ENCODE measurements around the gene ALCAM. TPM values are rescaled to one million over a fixed set of nuclear protein-coding genes. Genes with fewer than 3 reads are reported as not detected.

Gene ALCAM
- polyA plus RNA-seq, 1 of the 3 experiments (the other 2 are of a cell fraction), result 58.3 TPM

DNA sequence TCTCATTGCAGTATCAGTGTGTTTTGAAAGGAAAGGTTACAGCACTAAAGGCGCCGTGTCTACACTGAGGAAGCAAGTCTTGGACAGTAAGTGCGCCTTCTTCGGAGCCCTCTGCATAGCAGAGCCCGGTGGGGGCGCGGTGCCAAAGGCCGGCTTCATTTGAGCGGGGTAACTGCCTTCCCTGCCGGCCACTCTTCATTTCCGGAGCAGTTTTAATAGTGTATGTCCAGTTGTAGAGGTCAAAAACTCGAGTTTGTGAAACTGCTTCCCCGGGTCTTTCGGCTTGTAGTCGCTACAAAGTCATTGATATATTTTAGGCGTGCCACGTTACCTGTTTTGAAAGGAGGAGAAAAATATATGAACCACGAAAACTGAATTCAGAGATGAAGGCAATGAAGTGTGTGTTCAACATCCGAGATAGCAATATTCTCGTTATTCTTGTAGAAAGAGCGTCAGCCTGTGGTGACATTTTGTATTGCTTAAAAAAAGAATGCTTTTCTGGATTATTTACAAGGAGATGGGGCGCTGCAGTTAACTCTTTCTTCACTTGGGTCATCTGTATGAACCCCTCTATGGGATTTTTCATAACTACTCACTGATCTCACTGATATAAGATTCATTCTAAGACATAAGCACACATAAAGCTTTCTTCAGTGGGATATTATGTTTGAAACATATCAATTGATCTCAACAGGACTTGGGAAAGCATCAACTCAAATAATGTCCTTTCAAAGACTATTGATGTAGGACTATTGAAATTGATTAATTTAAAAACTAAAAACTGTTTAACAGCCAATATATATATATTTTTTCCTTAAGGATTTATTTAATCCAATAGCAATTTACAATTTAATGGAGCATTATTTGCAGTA, 3.0 kb downstream of the ALCAM start (continued):
- TF ChIP-seq IRF3 (IDR thresholded peaks at IDR 0.05; ENCODE audit: low read depth, low read length) (no peak), SIN3A (IDR thresholded peaks at IDR 0.05; ENCODE audit: borderline replicate concordance, low read depth, low read length) (no peak), RAD21 (IDR thresholded peaks at IDR 0.05; ENCODE audit: low read length) (peak; percentile 88), TAF1 (IDR thresholded peaks at IDR 0.05; ENCODE audit: borderline replicate concordance, low read depth, low read length) (peak; percentile 14; the same call in 1 of the 2 replicates), NFIC (IDR thresholded peaks at IDR 0.05; ENCODE audit: borderline replicate concordance) (peak; percentile 35; the same call in 1 of the 2 replicates), MXI1 (IDR thresholded peaks at IDR 0.05; ENCODE audit: low read depth, low read length) (peak; percentile 23; the same call in 1 of the 2 replicates), FOXM1 (IDR thresholded peaks at IDR 0.05; ENCODE audit: low read depth) (no peak), POLR2AphosphoS5 (IDR thresholded peaks at IDR 0.05; ENCODE audit: low read depth, low read length) (no peak; the same call in 1 of the 2 replicates), SMC3 (IDR thresholded peaks at IDR 0.05; ENCODE audit: low read depth, low read length) (peak; percentile 74), RXRA (IDR thresholded peaks at IDR 0.05; ENCODE audit: borderline replicate concordance, low read depth) (no peak), TEAD4 (IDR thresholded peaks at IDR 0.05; ENCODE audit: borderline replicate concordance, insufficient read depth) (no peak), GABPA (IDR thresholded peaks at IDR 0.05; ENCODE audit: low read depth) (peak; percentile 35; the same call in 1 of the 2 replicates), EZH2phosphoT487 (IDR thresholded peaks at IDR 0.05; ENCODE audit: borderline replicate concordance, low read depth) (no peak), ELF1 (IDR thresholded peaks at IDR 0.05) (no peak), FOSL2 (IDR thresholded peaks at IDR 0.05; ENCODE audit: borderline replicate concordance, low read depth) (no peak), CHD2 (IDR thresholded peaks at IDR 0.05; ENCODE audit: low read length, partially characterized antibody) (no peak), RFX5 (IDR thresholded peaks at IDR 0.05; ENCODE audit: low read length) (no peak), RCOR1 (IDR thresholded peaks at IDR 0.05; ENCODE audit: low read length) (no peak)
- TF ChIP-seq, protein P1, sequence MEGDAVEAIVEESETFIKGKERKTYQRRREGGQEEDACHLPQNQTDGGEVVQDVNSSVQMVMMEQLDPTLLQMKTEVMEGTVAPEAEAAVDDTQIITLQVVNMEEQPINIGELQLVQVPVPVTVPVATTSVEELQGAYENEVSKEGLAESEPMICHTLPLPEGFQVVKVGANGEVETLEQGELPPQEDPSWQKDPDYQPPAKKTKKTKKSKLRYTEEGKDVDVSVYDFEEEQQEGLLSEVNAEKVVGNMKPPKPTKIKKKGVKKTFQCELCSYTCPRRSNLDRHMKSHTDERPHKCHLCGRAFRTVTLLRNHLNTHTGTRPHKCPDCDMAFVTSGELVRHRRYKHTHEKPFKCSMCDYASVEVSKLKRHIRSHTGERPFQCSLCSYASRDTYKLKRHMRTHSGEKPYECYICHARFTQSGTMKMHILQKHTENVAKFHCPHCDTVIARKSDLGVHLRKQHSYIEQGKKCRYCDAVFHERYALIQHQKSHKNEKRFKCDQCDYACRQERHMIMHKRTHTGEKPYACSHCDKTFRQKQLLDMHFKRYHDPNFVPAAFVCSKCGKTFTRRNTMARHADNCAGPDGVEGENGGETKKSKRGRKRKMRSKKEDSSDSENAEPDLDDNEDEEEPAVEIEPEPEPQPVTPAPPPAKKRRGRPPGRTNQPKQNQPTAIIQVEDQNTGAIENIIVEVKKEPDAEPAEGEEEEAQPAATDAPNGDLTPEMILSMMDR (IDR thresholded peaks at IDR 0.05), result peak; percentile 91
- TF ChIP-seq, protein P2, sequence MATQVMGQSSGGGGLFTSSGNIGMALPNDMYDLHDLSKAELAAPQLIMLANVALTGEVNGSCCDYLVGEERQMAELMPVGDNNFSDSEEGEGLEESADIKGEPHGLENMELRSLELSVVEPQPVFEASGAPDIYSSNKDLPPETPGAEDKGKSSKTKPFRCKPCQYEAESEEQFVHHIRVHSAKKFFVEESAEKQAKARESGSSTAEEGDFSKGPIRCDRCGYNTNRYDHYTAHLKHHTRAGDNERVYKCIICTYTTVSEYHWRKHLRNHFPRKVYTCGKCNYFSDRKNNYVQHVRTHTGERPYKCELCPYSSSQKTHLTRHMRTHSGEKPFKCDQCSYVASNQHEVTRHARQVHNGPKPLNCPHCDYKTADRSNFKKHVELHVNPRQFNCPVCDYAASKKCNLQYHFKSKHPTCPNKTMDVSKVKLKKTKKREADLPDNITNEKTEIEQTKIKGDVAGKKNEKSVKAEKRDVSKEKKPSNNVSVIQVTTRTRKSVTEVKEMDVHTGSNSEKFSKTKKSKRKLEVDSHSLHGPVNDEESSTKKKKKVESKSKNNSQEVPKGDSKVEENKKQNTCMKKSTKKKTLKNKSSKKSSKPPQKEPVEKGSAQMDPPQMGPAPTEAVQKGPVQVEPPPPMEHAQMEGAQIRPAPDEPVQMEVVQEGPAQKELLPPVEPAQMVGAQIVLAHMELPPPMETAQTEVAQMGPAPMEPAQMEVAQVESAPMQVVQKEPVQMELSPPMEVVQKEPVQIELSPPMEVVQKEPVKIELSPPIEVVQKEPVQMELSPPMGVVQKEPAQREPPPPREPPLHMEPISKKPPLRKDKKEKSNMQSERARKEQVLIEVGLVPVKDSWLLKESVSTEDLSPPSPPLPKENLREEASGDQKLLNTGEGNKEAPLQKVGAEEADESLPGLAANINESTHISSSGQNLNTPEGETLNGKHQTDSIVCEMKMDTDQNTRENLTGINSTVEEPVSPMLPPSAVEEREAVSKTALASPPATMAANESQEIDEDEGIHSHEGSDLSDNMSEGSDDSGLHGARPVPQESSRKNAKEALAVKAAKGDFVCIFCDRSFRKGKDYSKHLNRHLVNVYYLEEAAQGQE (IDR thresholded peaks at IDR 0.05; ENCODE audit: low read depth, low read length), result no peak

Measured in SK-N-SH (cell line).